ENCODE measurements around the gene GNAO1. TPM values are rescaled to one million over a fixed set of nuclear protein-coding genes. Genes with fewer than 3 reads are reported as not detected.

The GNAO1 gene
- polyA plus RNA-seq, 1 experiment, result 0.01 TPM

DNA sequence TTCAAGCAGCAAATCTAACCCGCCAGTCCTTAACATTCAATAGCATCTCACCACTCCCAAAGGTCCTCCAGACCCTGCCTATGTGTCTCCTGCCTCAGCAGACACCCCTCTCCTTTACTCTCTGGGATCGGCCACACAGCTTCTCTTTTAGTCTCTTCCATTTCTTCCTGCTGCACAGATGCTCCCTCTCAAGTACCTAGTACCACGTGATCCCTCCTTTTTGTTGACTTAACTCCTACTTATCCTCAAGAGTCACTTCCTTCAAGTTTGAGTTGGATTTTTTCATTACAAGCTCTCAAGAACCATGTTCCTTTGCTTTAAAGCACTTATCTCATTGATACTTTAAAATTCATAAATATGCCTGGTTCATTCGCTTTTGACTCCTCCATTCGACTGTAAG, 209.2 kb downstream of the GNAO1 start:
- TF ChIP-seq CTCF (IDR thresholded peaks at IDR 0.05; ENCODE audit: low read depth, low read length), result no peak
- Histone ChIP-seq H3K27me3 (ENCODE audit: control insufficient read depth, insufficient read depth, low read length) (no peaks in the 10 kb centered on the region), H3K9me3 (ENCODE audit: control insufficient read depth, insufficient read depth, low read length) (no peaks in the 10 kb centered on the region), H3K4me3 (ENCODE audit: low read depth, low read length) (no peak overlapping the region), H3K27ac (ENCODE audit: low read depth, low read length) (no peak overlapping the region)
- CTCF ChIA-PET, result interaction anchor here (0.7 to 1.1 kb wide), 3 partner anchors 17 to 82 kb away, joined by 3 to 11 read pairs (median 3); no protein-coding TSS in a partner anchor
- POLR2A ChIA-PET, result no interaction called here
- no peak for DNase-seq (ENCODE audit: low read depth, low spot score)

DNA sequence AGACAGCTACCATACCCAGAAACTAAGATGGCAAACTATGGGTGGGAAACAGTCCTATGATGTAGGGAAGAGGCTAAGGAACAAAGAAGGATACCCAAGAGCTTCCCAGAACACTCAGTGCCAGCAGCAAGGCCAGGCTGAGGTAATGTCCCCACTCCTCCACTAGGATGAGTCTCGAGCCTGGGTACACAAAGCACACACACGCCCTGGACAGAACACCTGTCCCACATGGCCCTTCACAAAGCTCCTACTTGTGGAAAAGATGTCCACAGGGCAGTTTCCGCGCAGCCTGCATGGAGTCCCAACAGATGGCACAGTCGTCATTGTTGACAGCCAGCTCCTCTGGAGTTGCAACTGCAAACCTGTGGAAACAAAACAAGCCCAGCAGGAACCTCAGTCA, 210.2 kb downstream of the GNAO1 start:
- ChIA-PET POLR2A (no interaction called here), CTCF (interaction anchor here (0.8 kb wide), 1 partner anchor 31 kb away, joined by 3 read pairs; no protein-coding TSS in a partner anchor)
- no peak overlapping the region for H3K27ac ChIP-seq (ENCODE audit: low read depth, low read length)
- no peak for DNase-seq (ENCODE audit: low read depth, low spot score)
- no peak overlapping the region for H3K4me3 ChIP-seq (ENCODE audit: low read depth, low read length)
- no peaks in the 10 kb centered on the region for H3K27me3 ChIP-seq (ENCODE audit: control insufficient read depth, insufficient read depth, low read length)
- H3K9me3 ChIP-seq (ENCODE audit: control insufficient read depth, insufficient read depth, low read length), result no peaks in the 10 kb centered on the region
- no peak for TF ChIP-seq CTCF (IDR thresholded peaks at IDR 0.05; ENCODE audit: low read depth, low read length)

DNA sequence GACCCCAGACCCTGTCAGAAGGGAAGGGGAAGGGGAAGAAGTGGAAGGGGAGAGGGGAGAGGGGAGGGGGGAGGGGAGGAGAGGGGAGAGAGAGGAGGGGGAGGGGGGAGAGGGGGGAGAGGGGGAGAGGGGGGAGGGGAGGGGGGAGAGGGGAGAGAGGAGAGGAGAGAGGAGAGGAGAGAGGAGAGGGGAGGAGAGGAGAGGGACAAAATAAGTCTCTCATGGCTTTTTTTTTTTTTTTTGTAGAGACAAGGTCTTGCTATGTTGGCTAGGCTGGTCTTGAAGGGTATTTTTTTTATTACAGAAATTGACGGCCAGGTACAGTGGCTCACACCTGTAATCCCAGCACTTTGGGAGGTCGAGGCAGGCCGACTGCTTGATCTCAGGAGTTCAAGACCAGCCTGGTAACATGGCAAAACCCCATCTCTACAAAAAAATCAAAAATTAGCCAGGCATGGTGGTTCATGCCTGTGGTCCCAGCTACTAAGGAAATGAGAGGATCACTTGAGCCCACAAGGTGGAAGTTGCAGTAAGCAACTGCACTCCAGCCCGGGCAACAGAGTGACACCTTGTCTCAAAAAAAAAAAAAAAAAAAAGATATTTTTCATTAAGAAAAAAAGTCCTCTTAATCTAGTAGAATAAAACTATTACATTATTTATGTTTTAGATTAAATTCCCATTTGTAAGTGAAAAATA, 214.8 kb downstream of the GNAO1 start:
- no peak for DNase-seq (ENCODE audit: low read depth, low spot score)
- CTCF ChIA-PET, result no interaction called here
- Histone ChIP-seq H3K27ac (ENCODE audit: low read depth, low read length) (no peak overlapping the region), H3K9me3 (ENCODE audit: control insufficient read depth, insufficient read depth, low read length) (no peaks in the 10 kb centered on the region), H3K27me3 (ENCODE audit: control insufficient read depth, insufficient read depth, low read length) (no peaks in the 10 kb centered on the region), H3K4me3 (ENCODE audit: low read depth, low read length) (no peak overlapping the region)
- TF ChIP-seq CTCF (IDR thresholded peaks at IDR 0.05; ENCODE audit: low read depth, low read length), result no peak
- POLR2A ChIA-PET, result no interaction called here

Small RNA genes within 50 kb of the gene (small RNA-seq; reads per million reads assigned to genes)
- not detected for gene MIR3935 (ENCODE audit: insufficient read length, low read depth)

Other genes starting within 250 kb of the GNAO1 start
- 77.9 and 80.4 TPM in 2 replicates for gene AMFR, start 234.1 kb downstream of the GNAO1 start, polyA plus RNA-seq (2011; rRNA removed)

Data from AG04450 (cell line).